ENCODE measurements around the gene FXR1.
"Not testable (repeated sequence)": the region's sequence is repeated elsewhere in the genome, so short reads cannot be mapped to it uniquely, and the experiment has no call there.

FXR1 gene

DNA sequence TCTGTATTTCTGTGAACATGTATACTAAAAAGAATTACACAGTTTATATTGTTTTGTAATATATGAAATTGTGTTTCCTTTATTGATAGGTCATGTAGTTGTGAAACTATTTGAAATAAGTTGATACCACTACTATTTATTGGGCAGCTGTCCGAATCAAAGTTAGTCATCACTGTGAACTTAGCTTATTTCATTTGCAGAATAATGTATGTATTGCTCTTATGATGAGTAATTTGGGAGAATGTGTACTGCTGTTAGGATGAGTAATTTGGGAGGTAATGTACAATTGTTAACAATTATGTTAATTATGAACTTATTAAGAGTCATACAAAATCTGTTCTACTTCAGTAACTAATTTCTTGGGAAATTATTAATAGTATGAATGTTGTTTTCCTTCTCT, 22.2 kb downstream of the FXR1 start:
- no peak for DNase-seq (ENCODE audit: low spot score)

DNA sequence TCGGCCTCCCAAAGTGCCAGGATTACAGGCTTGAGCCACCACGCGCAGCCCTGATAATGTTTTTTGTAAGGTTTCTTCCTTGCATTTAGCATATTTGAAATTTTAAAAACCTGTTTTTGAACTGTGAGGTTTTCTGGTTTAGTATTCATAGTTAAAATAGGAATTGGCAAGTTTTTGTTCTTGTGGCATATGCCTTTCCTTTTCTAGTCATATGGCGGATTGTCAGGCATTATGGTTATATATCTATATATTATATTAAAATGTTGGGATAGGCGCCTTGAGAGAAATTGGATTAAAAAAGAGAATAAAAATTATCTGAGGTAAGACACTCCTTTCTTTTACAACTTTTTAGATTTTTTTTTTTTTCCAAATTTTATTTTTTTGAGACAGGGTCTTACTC, 28.4 kb downstream of the FXR1 start:
- no peak for DNase-seq (ENCODE audit: low spot score)

DNA sequence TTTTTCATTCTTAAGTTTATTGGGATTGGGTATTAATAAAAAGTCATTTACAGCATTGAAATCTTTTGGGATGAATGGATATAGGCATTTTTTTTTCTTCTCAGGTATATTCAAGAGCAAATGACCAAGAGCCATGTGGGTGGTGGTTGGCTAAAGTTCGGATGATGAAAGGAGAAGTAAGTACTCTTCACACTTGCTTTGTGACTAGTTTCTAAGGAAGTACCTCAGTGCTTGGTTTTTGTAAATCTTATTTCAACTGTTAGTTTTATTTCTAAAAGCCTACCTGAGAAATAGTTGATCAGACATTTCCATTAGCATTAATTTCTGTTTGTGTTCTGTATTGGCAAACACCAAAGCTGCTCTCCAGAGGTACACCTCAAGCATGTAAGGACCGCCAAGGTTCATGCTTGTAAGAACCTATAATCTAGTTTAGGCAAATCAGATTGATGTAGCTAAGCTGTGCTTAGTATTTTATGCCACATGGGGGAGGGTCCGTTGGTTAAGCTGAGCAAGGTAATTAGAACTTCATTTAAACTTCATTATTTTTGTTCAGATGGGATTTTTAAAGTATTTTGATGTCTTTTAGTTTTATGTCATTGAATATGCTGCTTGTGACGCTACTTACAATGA, 35.4 kb downstream of the FXR1 start:
- DNase-seq (ENCODE audit: low spot score): no peak

GRCh38 chr3:180959691-180960090, 47.2 kb downstream of the FXR1 start:
- DNase-seq (ENCODE audit: low spot score): no peak

DNA sequence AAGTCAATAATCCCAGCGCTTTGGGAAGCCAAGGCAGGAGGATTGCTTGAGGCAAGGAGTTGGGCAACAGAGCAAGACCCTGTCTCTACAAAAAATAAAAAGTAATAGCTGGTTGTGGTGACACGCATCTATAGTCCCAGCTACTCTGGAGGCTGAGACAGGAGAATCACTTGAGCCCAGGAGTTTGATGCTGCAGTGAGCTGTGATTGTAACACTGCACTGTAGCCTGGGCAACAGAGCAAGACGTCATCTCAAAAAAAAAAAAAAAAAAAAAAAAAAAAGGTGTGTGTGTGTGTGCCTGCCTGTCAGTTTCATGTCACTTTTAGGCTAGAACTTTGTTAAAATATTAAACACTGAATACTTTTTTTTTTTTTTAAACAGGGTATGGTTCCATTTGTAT, 48.6 kb downstream of the FXR1 start:
- no peak for DNase-seq (ENCODE audit: low spot score)

- DNase-seq (ENCODE audit: low spot score): no peak
Observed at GRCh38 chr3:180961552-180961951, 49.1 kb downstream of the FXR1 start.

GRCh38 chr3:180962530-180962929, 50.1 kb downstream of the FXR1 start:
- no peak for DNase-seq (ENCODE audit: low spot score)

DNA sequence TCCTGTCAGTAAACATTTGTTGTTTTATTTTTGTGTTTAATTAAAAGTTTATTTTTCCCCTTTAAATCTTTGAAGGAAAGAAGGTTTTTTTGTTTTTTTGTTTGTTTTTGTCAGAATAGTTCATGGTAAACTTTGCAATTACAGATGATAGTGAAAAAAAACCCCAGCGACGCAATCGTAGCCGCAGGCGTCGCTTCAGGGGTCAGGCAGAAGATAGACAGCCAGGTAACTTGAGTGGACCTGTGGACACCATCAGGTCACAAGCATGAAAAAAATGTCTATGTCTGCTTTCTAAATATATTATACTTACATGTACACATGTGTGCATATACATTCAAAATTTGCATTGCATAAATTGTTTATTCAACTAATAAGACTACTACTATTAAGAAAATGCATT, 58.5 kb downstream of the FXR1 start:
- no peak for DNase-seq (ENCODE audit: low spot score)

DNA sequence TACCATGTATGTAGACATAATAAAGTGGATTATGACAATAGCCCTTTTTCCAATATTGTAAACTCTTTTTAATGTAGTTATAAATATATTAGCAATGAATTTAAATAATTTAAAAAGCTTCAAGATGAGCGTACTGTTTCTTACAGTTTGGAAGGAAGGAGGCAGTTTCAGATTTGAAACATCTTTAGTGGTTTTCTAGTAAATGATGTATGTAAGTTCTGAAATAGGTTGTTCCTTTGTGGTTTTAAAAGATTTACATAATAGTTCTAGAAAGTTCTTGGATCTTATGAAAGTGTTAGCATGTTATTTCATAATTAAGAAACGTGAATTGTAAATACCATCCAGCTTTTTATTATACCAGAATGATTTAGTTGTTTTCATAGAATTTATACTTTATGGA, 61.1 kb downstream of the FXR1 start:
- DNase-seq (ENCODE audit: low spot score): no peak

DNA sequence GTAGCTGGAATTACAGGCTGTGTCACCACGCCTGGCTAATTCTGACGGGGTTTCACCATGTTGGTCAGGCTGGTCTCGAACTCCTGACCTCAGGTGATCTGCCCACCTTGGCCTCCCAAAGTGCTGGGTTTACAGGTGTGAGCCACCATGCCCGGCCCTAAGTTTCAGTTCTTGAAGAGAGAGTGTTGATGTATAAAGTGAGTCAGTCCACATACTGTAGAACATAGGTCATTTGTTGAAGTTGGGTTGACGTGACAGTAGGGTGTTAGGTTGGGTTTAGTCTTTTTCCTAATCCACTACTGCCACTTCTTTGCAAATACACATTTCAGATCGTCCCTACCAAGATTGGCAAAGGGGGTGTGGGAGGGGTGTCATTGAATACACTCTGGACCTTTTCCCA, 61.8 kb downstream of the FXR1 start:
- DNase-seq (ENCODE audit: low spot score): no peak

DNA sequence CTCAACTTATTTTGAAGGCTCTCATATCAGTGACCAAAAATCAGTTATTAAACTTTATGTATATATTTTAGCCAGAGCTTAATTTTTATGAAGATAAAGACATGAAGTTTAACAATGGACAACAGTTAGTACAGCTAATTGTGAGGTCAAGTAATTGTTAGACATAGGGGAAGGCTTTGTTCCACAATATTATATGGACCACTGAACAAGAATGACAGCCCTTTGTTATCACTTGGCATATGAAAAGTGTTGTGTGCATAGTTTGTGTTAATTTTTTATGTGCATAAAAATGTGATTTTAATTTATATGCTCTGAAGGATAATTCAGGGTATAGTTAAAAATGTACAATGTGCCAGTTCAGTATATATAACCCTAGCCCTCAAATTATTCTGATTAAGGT, 65.0 kb downstream of the FXR1 start:
- no peak for DNase-seq (ENCODE audit: low spot score)

DNA sequence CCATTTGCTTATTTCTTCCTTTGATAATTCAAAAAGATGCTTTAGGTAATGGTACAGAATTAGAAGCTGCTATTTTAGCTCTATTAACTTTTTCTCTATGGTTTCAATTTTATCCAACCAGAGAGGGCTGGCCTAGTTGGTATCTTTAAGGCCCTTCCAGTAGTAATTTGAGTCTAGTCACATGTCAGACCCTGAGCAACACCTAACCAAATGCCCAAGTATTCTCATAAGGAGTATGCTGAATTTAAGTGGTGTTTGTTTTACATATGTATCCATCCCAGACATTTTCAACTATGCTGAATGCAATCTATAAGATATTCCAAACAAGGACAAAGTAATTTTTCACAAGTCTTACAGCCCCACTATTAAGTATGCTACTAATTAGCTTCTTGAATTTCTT, 67.5 kb downstream of the FXR1 start:
- no peak for DNase-seq (ENCODE audit: low spot score)

- no peak for DNase-seq (ENCODE audit: low spot score)
Observed at GRCh38 chr3:180980611-180981010, 68.1 kb downstream of the FXR1 start.

GRCh38 chr3:180981912-180982311, 69.4 kb downstream of the FXR1 start:
- DNase-seq (ENCODE audit: low spot score): no peak

DNA sequence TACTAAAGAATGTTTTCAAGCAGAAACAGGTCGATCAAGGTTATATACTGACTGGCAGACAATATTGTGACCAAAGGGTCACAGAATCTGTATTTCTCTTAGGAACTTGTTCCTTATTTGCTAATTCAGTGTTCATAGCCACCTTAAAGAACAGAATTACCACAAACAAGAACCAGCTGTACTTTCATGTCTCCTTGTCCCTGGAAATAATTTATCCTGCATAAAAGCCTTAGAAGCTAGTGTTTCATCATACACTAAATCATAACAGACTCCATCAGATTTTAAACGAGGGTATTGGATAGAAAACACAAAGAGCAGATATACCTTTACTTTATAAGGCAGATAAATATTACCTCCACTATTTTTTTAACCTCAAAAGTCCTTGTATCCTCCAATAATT, 70.7 kb downstream of the FXR1 start:
- no peak for DNase-seq (ENCODE audit: low spot score)

- DNase-seq (ENCODE audit: low spot score): not testable (repeated sequence)
Observed at GRCh38 chr3:180986366-180986765, 73.9 kb downstream of the FXR1 start.

DNA sequence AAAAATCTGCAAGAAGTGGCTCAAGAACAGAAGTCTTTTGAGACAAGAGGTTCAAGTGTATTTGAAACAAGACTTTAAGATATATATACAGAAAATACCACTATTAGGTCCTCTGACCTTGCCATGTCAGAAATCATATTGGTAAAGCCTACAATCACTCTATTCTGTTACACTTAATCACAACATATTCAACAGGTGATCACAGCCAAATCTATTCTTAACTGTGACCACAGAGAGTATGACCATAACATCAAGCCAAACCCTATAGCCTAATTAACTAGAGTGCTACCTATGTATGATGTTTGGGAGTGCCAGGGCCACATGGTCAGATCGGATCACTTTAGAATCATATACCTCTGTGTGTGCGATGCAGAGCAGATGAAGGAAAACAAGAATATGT, 74.9 kb downstream of the FXR1 start:
- no peak for DNase-seq (ENCODE audit: low spot score)

GRCh38 chr3:180989291-180990163, 77.1 kb downstream of the FXR1 start, which contains the start of gene DNAJC19:
DNAJC19 (minus strand) TSS chr3:180989736; CDS start chr3:180989602, 134 bp downstream.
- peak; percentile 97 for DNase-seq (ENCODE audit: low spot score)

GRCh38 chr3:180990505-180990904, 78.0 kb downstream of the FXR1 start:
- DNase-seq (ENCODE audit: low spot score): no peak

DNA sequence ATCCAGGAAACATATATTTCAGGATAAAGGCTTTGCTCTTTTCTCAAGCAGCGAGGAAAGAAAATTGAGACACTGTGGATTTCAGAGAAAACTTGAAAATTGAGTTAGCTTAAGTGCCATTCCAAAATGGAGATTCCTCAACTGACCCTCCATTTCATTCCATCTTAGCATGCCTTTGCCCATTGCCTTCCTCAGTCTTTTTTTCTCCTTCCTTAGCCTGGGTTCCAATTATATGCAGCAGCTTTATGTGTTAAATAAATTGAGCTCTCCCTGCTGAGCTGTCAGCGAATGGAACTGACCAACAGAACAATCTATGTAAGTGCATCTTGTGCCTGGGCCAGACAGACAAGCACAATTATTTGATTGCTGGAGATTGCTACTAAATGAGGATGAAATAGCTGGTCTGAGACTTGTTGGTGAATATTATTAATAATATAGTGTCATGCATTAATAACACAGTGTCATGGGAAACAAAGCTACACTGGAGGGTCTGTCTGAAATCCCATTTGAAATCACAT, 84.0 kb downstream of the FXR1 start:
- no peak for DNase-seq (ENCODE audit: low spot score)

DNA sequence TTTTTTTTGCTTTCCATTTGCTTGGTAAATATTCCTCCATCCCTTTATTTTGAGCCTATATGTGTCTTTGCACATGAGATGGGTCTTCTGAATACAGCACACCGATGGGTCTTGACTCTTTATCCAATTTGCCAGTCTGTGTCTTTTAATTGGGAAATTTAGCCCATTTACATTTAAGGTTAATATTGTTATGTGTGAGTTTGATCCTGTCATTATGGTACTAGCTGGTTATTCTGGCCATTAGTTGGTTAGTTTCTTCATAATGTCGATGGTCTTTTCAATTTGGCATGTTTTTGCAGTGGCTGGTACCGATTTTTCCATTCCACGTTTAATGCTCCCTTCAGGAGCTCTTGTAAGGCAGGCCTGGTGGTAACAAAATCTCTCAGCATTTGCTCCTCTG, 89.9 kb downstream of the FXR1 start:
- DNase-seq (ENCODE audit: low spot score): not testable (repeated sequence)

DNA sequence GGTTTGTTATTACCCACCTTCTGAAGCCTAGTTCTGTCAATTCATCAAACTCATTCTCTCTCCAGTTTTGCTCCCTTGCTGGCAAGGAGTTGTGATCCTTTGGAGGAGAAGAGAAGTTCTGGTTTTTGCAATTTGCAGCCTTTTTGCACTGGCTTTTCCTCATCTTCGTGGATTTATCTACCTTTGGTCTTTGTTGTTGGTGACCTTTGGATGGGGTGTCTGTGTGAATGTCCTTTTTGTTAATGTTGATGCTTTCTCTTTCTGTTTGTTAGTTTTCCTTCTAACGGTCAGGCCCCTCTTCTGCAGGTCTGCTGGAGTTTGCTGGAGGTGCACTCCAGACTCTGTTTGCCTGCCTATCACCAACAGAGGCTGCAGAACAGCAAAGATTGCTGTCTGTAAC, 91.0 kb downstream of the FXR1 start:
- DNase-seq (ENCODE audit: low spot score): not testable (repeated sequence)

DNA sequence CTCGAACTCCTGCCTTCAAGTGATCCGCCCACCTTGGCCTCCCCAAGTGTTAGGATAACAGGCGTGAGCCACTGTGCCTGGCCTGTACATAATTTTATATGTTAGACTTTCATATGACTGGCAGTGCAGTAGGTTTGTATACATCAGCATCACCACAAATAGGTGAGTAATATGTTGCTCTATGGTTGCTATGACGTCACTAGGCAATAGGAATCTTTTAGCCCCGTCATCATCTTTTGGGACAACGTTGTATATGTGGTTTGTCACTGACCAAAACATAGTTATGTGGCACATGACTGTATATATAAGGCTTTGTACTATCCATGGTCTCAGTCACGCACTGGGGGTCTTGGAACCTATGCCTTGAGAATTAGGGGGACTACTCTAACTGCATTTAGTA, 94.1 kb downstream of the FXR1 start:
- DNase-seq (ENCODE audit: low spot score): no peak

Measured in SW480 (cell line).